Central memory CD8-positive, alpha-beta T cell (primary cell): ENCODE results near the gene LRRC2.
A peak's percentile ranks its signal among the peaks of the same experiment; 100 is the strongest.
"Not testable (repeated sequence)": the region's sequence is repeated elsewhere in the genome, so short reads cannot be mapped to it uniquely, and the experiment has no call there.

Source experiments
- ATAC-seq: fragments of 150-1000 bp; cut with Tn5 transposase; replicated peaks from 2 replicates; pipeline ENCODE4 v1.10.0; 2022; ENCODE audit warnings: mild to moderate bottlenecking, moderate FRiP score, moderate number of reproducible peaks; ENCODE audit not compliant: poor library complexity, severe bottlenecking; ENCODE audit errors: extremely low read depth
- DNase-seq, 2 donors: peaks; one replicate each; pipeline ENCODE4 v3.0.0; 2021; ENCODE audit warnings: low spot score in 2 of 2
- H3K27ac Mint-ChIP-seq: one replicate; pipeline ENCODE4 v1.8.0; 2022; ENCODE audit warnings: low read depth, mild to moderate bottlenecking, moderate library complexity, mixed read lengths
- H3K27me3 Mint-ChIP-seq: one replicate; pipeline ENCODE4 v1.8.0; 2022; ENCODE audit warnings: mixed read lengths
- H3K36me3 Mint-ChIP-seq: one replicate; pipeline ENCODE4 v1.8.0; 2022; ENCODE audit warnings: mild to moderate bottlenecking, moderate library complexity, mixed read lengths; ENCODE audit not compliant: insufficient read depth
- H3K4me1 Mint-ChIP-seq: one replicate; pipeline ENCODE4 v1.8.0; 2022; ENCODE audit warnings: mixed read lengths
- H3K4me3 Mint-ChIP-seq: one replicate; pipeline ENCODE4 v1.8.0; 2022; ENCODE audit warnings: mild to moderate bottlenecking, moderate library complexity, mixed read lengths
- H3K9me3 Mint-ChIP-seq: one replicate; pipeline ENCODE4 v1.8.0; 2022; ENCODE audit warnings: mixed read lengths

LRRC2 gene

DNA sequence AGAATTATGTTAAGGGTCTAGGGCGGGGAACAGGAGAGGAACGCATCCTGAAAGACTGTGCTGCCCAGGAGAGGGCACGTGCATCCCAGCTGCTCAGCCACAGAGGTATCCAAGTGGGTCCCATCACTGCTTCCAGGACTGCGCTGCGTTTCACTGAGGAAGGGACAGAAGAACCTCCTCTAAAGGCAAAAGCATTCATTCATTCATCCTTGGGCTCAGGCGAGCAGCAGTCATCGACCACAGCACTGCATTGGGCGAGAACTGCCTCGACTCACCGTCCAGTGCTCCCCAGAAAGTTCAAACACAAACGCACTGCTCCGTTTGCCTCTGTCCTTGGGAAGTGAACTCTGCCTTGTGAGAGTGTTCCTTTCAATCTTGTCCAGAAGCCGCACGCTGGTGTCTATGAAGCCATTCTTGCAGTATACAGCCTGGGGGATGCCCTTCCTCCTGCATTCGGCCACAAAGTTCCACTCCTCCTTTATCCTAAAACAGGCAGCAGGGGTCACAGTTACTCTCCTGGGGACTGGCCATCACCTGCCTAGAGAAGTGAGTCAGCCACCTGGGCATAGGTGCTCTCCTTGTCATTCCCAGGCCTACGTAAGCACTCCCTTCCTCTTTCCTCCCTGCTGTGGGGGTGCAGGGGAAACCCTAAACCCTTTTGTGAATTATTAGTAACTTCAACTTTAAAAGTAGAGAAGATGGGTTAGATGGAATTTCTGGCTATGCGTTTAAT lies 21.2 kb downstream of the LRRC2 start:
- DNase-seq (no peak), ATAC-seq (no peak)
- peaks cover 7% of the 10 kb centered on the region for H3K4me1 Mint-ChIP-seq
- no peaks in the 10 kb centered on the region for H3K36me3 Mint-ChIP-seq
- no peak overlapping the region for H3K4me3 Mint-ChIP-seq
- no peaks in the 10 kb centered on the region for H3K9me3 Mint-ChIP-seq
- no peaks in the 10 kb centered on the region for H3K27me3 Mint-ChIP-seq
- no peak overlapping the region for H3K27ac Mint-ChIP-seq

GRCh38 chr3:46542801-46543201 lies 23.3 kb downstream of the LRRC2 start:
- Mint-ChIP-seq H3K27me3 (no peaks in the 10 kb centered on the region), H3K36me3 (peaks cover 9% of the 10 kb centered on the region), H3K9me3 (no peaks in the 10 kb centered on the region), H3K27ac (no peak overlapping the region), H3K4me3 (no peak overlapping the region), H3K4me1 (peaks cover 28% of the 10 kb centered on the region)
- ATAC-seq (no peak), DNase-seq (no peak)

DNA sequence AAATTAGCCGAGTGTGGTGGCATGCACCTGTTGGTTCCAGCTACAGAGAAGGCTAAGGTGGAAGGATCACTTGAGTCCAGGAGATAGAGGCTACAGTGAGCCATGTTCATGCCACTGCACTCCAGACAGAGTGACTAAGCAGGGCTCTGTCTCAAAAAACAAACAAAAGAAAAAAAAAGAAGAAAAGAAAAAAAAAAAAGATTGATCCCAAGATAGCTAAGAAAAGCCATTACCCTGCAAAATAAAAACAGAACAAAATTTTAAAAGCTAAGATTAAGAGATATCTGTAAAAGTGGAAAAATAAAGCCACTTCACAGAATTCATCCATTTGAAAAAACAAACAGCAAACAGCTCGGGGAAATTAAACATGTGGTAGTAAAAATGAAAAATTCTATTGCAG lies 23.8 kb downstream of the LRRC2 start:
- Mint-ChIP-seq H3K4me1 (peaks cover 33% of the 10 kb centered on the region), H3K36me3 (peaks cover 9% of the 10 kb centered on the region), H3K27me3 (no peaks in the 10 kb centered on the region), H3K4me3 (no peak overlapping the region), H3K27ac (peak overlapping the region; percentile 72), H3K9me3 (no peaks in the 10 kb centered on the region)
- no peak for ATAC-seq
- DNase-seq, result no peak

GRCh38 chr3:46541835-46542234 lies 24.3 kb downstream of the LRRC2 start:
- DNase-seq (no peak), ATAC-seq (no peak)
- Mint-ChIP-seq H3K36me3 (peaks cover 9% of the 10 kb centered on the region), H3K4me3 (no peak overlapping the region), H3K9me3 (no peaks in the 10 kb centered on the region), H3K4me1 (peaks cover 33% of the 10 kb centered on the region), H3K27ac (peak overlapping the region; percentile 72), H3K27me3 (no peaks in the 10 kb centered on the region)

- DNase-seq, result no peak
- H3K36me3 Mint-ChIP-seq, result peaks cover 9% of the 10 kb centered on the region
- H3K4me3 Mint-ChIP-seq, result no peak overlapping the region
- no peak overlapping the region for H3K27ac Mint-ChIP-seq
- ATAC-seq, result no peak
- no peaks in the 10 kb centered on the region for H3K27me3 Mint-ChIP-seq
- H3K4me1 Mint-ChIP-seq, result peaks cover 42% of the 10 kb centered on the region
- H3K9me3 Mint-ChIP-seq, result no peaks in the 10 kb centered on the region
Measured at GRCh38 chr3:46540550-46540949, 25.6 kb downstream of the LRRC2 start.

DNA sequence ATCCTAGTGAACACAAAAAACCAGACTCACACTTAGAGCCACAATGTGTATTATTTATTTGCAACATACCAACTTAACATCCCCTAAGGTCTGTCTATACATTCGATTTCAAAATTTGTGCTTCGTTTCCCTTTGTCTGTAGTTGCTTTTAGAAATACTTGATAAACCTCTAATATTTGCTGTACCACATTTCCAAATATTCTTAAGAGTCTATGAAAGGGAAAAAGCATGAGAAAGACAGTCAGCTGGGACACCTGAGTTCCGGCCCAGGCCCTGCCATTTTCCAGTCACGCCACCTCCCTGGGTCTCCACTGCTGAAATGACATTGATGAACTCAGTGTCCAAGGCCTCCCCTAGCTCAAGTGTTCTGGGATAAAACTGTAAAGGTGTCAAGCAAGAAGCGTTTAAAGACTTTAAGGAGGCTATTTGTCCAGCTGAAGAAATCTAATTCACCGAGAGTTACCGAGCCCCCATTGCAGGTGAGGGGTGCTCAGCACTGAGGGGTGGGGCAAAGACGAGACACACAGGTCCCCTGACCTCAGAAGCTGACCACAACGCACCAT lies 26.6 kb downstream of the LRRC2 start:
- DNase-seq (no peak), ATAC-seq (no peak)
- Mint-ChIP-seq H3K27me3 (peaks cover 3% of the 10 kb centered on the region), H3K9me3 (peaks cover under 1% of the 10 kb centered on the region), H3K4me1 (peaks cover 42% of the 10 kb centered on the region), H3K27ac (peak overlapping the region; percentile 100), H3K36me3 (peaks cover 9% of the 10 kb centered on the region), H3K4me3 (peak overlapping the region; percentile 81)

- peak; percentile 65 to 91 for DNase-seq
- Mint-ChIP-seq H3K27ac (peak overlapping the region; percentile 100), H3K4me3 (peak overlapping the region; percentile 81), H3K9me3 (peaks cover 5% of the 10 kb centered on the region), H3K27me3 (peaks cover 9% of the 10 kb centered on the region), H3K4me1 (peaks cover 42% of the 10 kb centered on the region), H3K36me3 (peaks cover 9% of the 10 kb centered on the region)
- ATAC-seq, result peak; percentile 98
Measured at GRCh38 chr3:46538803-46539442, 27.2 kb downstream of the LRRC2 start.

GRCh38 chr3:46538425-46538802 lies 27.7 kb downstream of the LRRC2 start:
- Mint-ChIP-seq H3K4me1 (peaks cover 42% of the 10 kb centered on the region), H3K27ac (peak overlapping the region; percentile 100), H3K4me3 (peak overlapping the region; percentile 81)
- not testable (repeated sequence) for H3K36me3 Mint-ChIP-seq, H3K9me3 Mint-ChIP-seq, DNase-seq, ATAC-seq, H3K27me3 Mint-ChIP-seq

DNA sequence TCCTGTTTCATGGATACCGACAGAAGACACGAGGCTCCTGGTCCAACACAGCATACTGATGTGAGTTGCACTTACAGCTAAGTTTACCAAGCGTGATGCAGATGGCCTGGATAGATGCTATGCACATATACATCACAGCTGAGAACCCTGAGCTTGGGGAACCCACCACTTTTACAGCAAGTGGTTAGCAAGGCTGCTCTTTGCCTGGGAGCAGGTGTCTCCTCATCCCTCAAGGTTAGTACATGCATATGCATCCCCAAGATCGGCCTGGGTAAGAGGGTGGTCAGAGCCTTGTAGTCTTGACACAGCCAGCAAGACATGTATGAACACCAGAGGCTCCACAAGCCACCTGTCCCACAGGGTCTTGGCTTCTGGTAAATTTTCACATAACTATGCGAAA lies 28.3 kb downstream of the LRRC2 start:
- H3K4me1 Mint-ChIP-seq, result peaks cover 46% of the 10 kb centered on the region
- H3K9me3 Mint-ChIP-seq, result peaks cover 5% of the 10 kb centered on the region
- H3K27me3 Mint-ChIP-seq, result peaks cover 9% of the 10 kb centered on the region
- DNase-seq (no peak), ATAC-seq (no peak)
- H3K27ac Mint-ChIP-seq, result peak overlapping the region; percentile 100
- H3K4me3 Mint-ChIP-seq, result peak overlapping the region; percentile 81
- H3K36me3 Mint-ChIP-seq, result peaks cover 9% of the 10 kb centered on the region

DNA sequence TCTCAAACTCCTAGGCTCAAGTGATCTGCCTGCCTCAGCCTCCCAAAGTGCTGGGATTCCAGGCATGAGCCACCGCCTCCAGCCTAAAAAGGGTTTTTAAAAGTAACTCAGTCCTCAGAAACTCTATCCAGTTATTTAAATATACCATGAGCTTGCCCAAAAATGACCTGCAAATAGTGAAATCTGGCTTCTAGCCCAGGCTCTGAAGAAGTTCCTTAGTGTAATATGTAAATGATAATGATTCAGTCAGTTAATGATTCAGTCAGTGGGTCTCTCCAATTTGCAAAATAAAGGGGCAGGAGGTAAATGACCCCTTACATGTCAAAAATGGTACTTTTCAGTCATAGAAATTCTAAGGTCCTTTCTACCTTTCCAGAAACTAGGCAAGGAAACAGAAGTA lies 28.8 kb downstream of the LRRC2 start:
- ATAC-seq (no peak), DNase-seq (no peak)
- H3K9me3 Mint-ChIP-seq, result peaks cover 5% of the 10 kb centered on the region
- H3K4me3 Mint-ChIP-seq, result no peak overlapping the region
- H3K27ac Mint-ChIP-seq, result peak overlapping the region; percentile 64
- peaks cover 9% of the 10 kb centered on the region for H3K27me3 Mint-ChIP-seq
- peaks cover 10% of the 10 kb centered on the region for H3K36me3 Mint-ChIP-seq
- peaks cover 46% of the 10 kb centered on the region for H3K4me1 Mint-ChIP-seq

- Mint-ChIP-seq H3K4me1 (peaks cover 42% of the 10 kb centered on the region), H3K36me3 (peaks cover 10% of the 10 kb centered on the region), H3K27ac (peak overlapping the region; percentile 64), H3K9me3 (peaks cover 5% of the 10 kb centered on the region), H3K4me3 (no peak overlapping the region), H3K27me3 (peaks cover 9% of the 10 kb centered on the region)
- ATAC-seq, result no peak
- no peak for DNase-seq
Measured at GRCh38 chr3:46536758-46537157, 29.3 kb downstream of the LRRC2 start.

- peaks cover 9% of the 10 kb centered on the region for H3K27me3 Mint-ChIP-seq
- ATAC-seq (no peak), DNase-seq (no peak)
- H3K36me3 Mint-ChIP-seq, result peaks cover 10% of the 10 kb centered on the region
- peaks cover 5% of the 10 kb centered on the region for H3K9me3 Mint-ChIP-seq
- peak overlapping the region; percentile 64 for H3K27ac Mint-ChIP-seq
- peaks cover 42% of the 10 kb centered on the region for H3K4me1 Mint-ChIP-seq
- no peak overlapping the region for H3K4me3 Mint-ChIP-seq
Measured at GRCh38 chr3:46535746-46536145, 30.4 kb downstream of the LRRC2 start.

GRCh38 chr3:46533091-46533490 lies 33.0 kb downstream of the LRRC2 start:
- peaks cover 9% of the 10 kb centered on the region for H3K27me3 Mint-ChIP-seq

More at GRCh38 chr3:46533091-46533490, 33.0 kb downstream of the LRRC2 start:
- H3K4me3 Mint-ChIP-seq, result no peak overlapping the region
- H3K27ac Mint-ChIP-seq, result peak overlapping the region; percentile 89
- peaks cover 5% of the 10 kb centered on the region for H3K9me3 Mint-ChIP-seq
- DNase-seq (no peak), ATAC-seq (no peak)
- peaks cover 23% of the 10 kb centered on the region for H3K4me1 Mint-ChIP-seq
- peaks cover 1% of the 10 kb centered on the region for H3K36me3 Mint-ChIP-seq
